ENCODE data around the gene PIEZO1. TPM values are rescaled to one million over a fixed set of nuclear protein-coding genes. Genes with fewer than 3 reads are reported as not detected.

Gene PIEZO1
- total RNA-seq, 1 experiment from 2014 or later: 71.1 TPM

DNA sequence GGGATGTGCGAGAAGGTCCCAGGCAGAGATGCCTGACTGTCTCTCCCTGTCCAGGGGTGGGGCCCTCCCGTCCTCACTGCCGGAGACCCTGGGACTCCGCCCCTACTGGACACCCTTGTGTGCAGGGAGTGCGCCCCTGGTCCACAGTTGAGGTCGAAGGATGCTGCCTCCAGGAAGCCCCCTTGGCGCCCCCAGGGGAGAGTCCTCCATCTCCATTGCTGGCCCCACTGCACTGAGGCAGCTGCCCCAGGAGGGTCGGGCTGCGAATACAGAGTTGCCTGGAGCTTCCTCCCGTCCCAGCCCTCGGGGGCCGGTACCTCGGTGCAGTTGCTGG lies 52.1 kb downstream of the PIEZO1 start:
- no peak overlapping the region for H2AFZ ChIP-seq (ENCODE audit: low read length)
- no peak overlapping the region for H3K18ac ChIP-seq (ENCODE audit: insufficient read length, low read depth, low read length)
- H3K79me1 ChIP-seq (ENCODE audit: insufficient read depth, low read depth, low read length, poor library complexity, severe bottlenecking): no peaks in the 10 kb centered on the region
- no peaks in the 10 kb centered on the region for H4K20me1 ChIP-seq (ENCODE audit: control insufficient read depth, insufficient read depth, insufficient read length)
- peaks cover 3 to 14% (median 8%) of the 10 kb centered on the region in 3 experiments; a peak in 6 of 7 replicates for H3K36me3 Mint-ChIP-seq (ENCODE audit: insufficient read depth in 1 of 3, low read depth in 3 of 3)
- no peak overlapping the region for H2AK5ac ChIP-seq (ENCODE audit: insufficient read length, low read length)
- no peak overlapping the region for H2BK15ac ChIP-seq (ENCODE audit: low read depth, low read length)
- no peaks in the 10 kb centered on the region for H3K27me3 ChIP-seq (ENCODE audit: insufficient read depth, low read length)
- H3K79me2 ChIP-seq (ENCODE audit: insufficient read depth, low read length): no peaks in the 10 kb centered on the region
- WGBS (ENCODE audit: extremely low coverage, insufficient read length, low lambda C conversion rate): no CpG with 5 or more reads among the region's 13 CpGs
- H3K27ac Mint-ChIP-seq: no peak overlapping the region
- no peak overlapping the region for H4K8ac ChIP-seq (replicated peaks; ENCODE audit: insufficient read length, low read depth, low read length)
- 0 out of 4 replicates have a peak, but pooled peaks cover 0 to 3% of the 10 kb centered on the region in 2 experiments for H3K4me1 Mint-ChIP-seq
- no peak overlapping the region for H4K91ac ChIP-seq (ENCODE audit: insufficient read length, low read depth, low read length)
- H3K4me2 ChIP-seq (ENCODE audit: insufficient read depth, insufficient read length, low read length): no peak overlapping the region
- no peak overlapping the region for H2BK12ac ChIP-seq (ENCODE audit: insufficient read length, low read depth, low read length)
- no peaks in the 10 kb centered on the region; the same call in 1 of the 2 replicates for H3K27me3 Mint-ChIP-seq (ENCODE audit: low read depth)
- no peak for DNase-seq
- H3K23ac ChIP-seq (ENCODE audit: insufficient read length, low read depth, low read length): no peak overlapping the region
- H3K4me1 ChIP-seq (ENCODE audit: insufficient read depth, low read length): no peaks in the 10 kb centered on the region
- no peak overlapping the region for H3K27ac ChIP-seq (ENCODE audit: insufficient read length, low read depth, low read length)
- H3K9me3 Mint-ChIP-seq: no peaks in the 10 kb centered on the region
- no peaks in the 10 kb centered on the region for H3K9me3 ChIP-seq (ENCODE audit: control insufficient read depth, low read depth, low read length)
- H3K23me2 ChIP-seq (ENCODE audit: insufficient read length, low read depth, low read length, poor library complexity, severe bottlenecking): no peaks in the 10 kb centered on the region
- no peak overlapping the region for H3K4ac ChIP-seq (ENCODE audit: low read depth, low read length)
- no peak for TF ChIP-seq CTCF (conservative IDR thresholded peaks at IDR 0.05)
- H3K14ac ChIP-seq (ENCODE audit: insufficient read depth, low read length): no peak overlapping the region
- H2BK20ac ChIP-seq (ENCODE audit: low read depth, low read length, poor library complexity, severe bottlenecking): no peak overlapping the region
- no peak overlapping the region for H2BK5ac ChIP-seq (ENCODE audit: insufficient read length, low read length)
- H3K4me3 Mint-ChIP-seq: no peak overlapping the region
- no peak overlapping the region for H3K56ac ChIP-seq (ENCODE audit: insufficient read length, low read depth, low read length)
- no peak overlapping the region for H3K9ac ChIP-seq (ENCODE audit: extremely low read depth, insufficient read length, low read length)
- H3T11ph ChIP-seq (ENCODE audit: low read length): no peak overlapping the region
- H4K5ac ChIP-seq (ENCODE audit: insufficient read length, low read depth, low read length): no peak overlapping the region
- H2BK120ac ChIP-seq (ENCODE audit: low read depth, low read length, poor library complexity, severe bottlenecking): no peak overlapping the region
